ENCODE results near the gene SLC35G3. TPM values are rescaled to one million over a fixed set of nuclear protein-coding genes. Genes with fewer than 3 reads are reported as not detected.

SLC35G3 gene
- total RNA-seq, 4 donors from 2014 or later: not detected

GRCh38 chr17:35238821-35239220 lies 44.6 kb upstream of the SLC35G3 start:
- no peak for TF ChIP-seq CTCF (IDR thresholded peaks at IDR 0.05; ENCODE audit: low read depth)

GRCh38 chr17:35236821-35237220 lies 42.6 kb upstream of the SLC35G3 start:
- no peak for TF ChIP-seq CTCF (IDR thresholded peaks at IDR 0.05; ENCODE audit: low read depth)

GRCh38 chr17:35235917-35236316 lies 41.7 kb upstream of the SLC35G3 start:
- TF ChIP-seq CTCF (IDR thresholded peaks at IDR 0.05; ENCODE audit: low read depth): no peak

GRCh38 chr17:35235289-35235688 lies 41.1 kb upstream of the SLC35G3 start:
- TF ChIP-seq CTCF (IDR thresholded peaks at IDR 0.05; ENCODE audit: low read depth): no peak

- TF ChIP-seq CTCF (IDR thresholded peaks at IDR 0.05; ENCODE audit: low read depth): no peak
Measured at GRCh38 chr17:35229638-35230037, 35.4 kb upstream of the SLC35G3 start.

- TF ChIP-seq CTCF (IDR thresholded peaks at IDR 0.05; ENCODE audit: low read depth): no peak
Measured at GRCh38 chr17:35227546-35227945, 33.4 kb upstream of the SLC35G3 start.

GRCh38 chr17:35224436-35224835 lies 30.2 kb upstream of the SLC35G3 start:
- TF ChIP-seq CTCF (IDR thresholded peaks at IDR 0.05; ENCODE audit: low read depth): no peak
